GOT3 (cell line): ENCODE measurements around the gene HLA-F.

Experiments
- DNase-seq: peaks from one replicate; lab custom pipeline; 2025; ENCODE audit warnings: mixed read lengths; lab: John Stamatoyannopoulos, UW

HLA-F gene

GRCh38 chr6:29724937-29725869 is 2.0 kb downstream of the HLA-F start:
- no peak for DNase-seq

- DNase-seq = no peak
Measured at GRCh38 chr6:29726001-29726400, 2.8 kb downstream of the HLA-F start.

GRCh38 chr6:29726571-29727194 is 3.4 kb downstream of the HLA-F start:
- no peak for DNase-seq

- no peak for DNase-seq
Measured at GRCh38 chr6:29727637-29728036, 4.4 kb downstream of the HLA-F start.

- DNase-seq = no peak
Measured at GRCh38 chr6:29728173-29728874, 5.1 kb downstream of the HLA-F start.

- DNase-seq = no peak
Measured at GRCh38 chr6:29728875-29729270, 5.6 kb downstream of the HLA-F start.

- DNase-seq = no peak
Measured at GRCh38 chr6:29729774-29730328, 6.6 kb downstream of the HLA-F start.

GRCh38 chr6:29730575-29731126 is 7.4 kb downstream of the HLA-F start:
- DNase-seq = no peak

GRCh38 chr6:29731281-29731680 is 8.0 kb downstream of the HLA-F start:
- DNase-seq = no peak

GRCh38 chr6:29733057-29733456 is 9.8 kb downstream of the HLA-F start:
- no peak for DNase-seq

GRCh38 chr6:29734046-29735018 is 11.1 kb downstream of the HLA-F start:
- no peak for DNase-seq

- DNase-seq = no peak
Measured at GRCh38 chr6:29736563-29736962, 13.3 kb downstream of the HLA-F start.

- DNase-seq = no peak
Measured at GRCh38 chr6:29737707-29738630, 14.7 kb downstream of the HLA-F start.

- DNase-seq = no peak
Measured at GRCh38 chr6:29739136-29739881, 16.1 kb downstream of the HLA-F start.

- no peak for DNase-seq
Measured at GRCh38 chr6:29739882-29740261, 16.6 kb downstream of the HLA-F start.

GRCh38 chr6:29741592-29741991 is 18.4 kb downstream of the HLA-F start:
- DNase-seq = no peak

- DNase-seq = no peak
Measured at GRCh38 chr6:29742127-29742526, 18.9 kb downstream of the HLA-F start.

GRCh38 chr6:29743025-29743424 is 19.8 kb downstream of the HLA-F start:
- no peak for DNase-seq

GRCh38 chr6:29743568-29743967 is 20.3 kb downstream of the HLA-F start:
- DNase-seq = no peak
